Muscle of back (tissue), 13 donors: ENCODE results near the gene TSPEAR. TPM values are rescaled to one million over a fixed set of nuclear protein-coding genes. Genes with fewer than 3 reads are reported as not detected.

Experiments
- DNase-seq, 3 donors: peaks; one replicate each; pipeline versions ENCODE4 v3.0.0 to v3.0.0-alpha.2; 2013
- long read RNA-seq, 9 donors: transcript quantifications; one replicate each; lab custom pipeline, GENCODE V29; 2026
- polyA plus RNA-seq, 10 donors: library from polyadenylated mRNA; unstranded; fragments of 120-200 nt; gene quantifications; one replicate each; pipeline ENCODE4 v1.2.1, GENCODE V29; 2013; ENCODE audit not compliant: insufficient read length in 10 of 10

Gene TSPEAR
- 1 to 10 TPM in 2 of 10 donors, under 1 TPM in 7, not detected in 1; 0.10 to 3.2 (median 0.22) TPM for polyA plus RNA-seq
- long read RNA-seq, donor 1 = 0 reads
- long read RNA-seq, donor 2 = 0 reads
- long read RNA-seq, donor 3 = 0 reads
- long read RNA-seq, donor 4 = 0 reads
- long read RNA-seq, donor 5 = 0 reads
- long read RNA-seq, donor 6 = 0 reads
- long read RNA-seq, donor 7 = 0 reads
- long read RNA-seq, donor 8 = 0 reads
- long read RNA-seq, donor 9 = 0 reads

DNA sequence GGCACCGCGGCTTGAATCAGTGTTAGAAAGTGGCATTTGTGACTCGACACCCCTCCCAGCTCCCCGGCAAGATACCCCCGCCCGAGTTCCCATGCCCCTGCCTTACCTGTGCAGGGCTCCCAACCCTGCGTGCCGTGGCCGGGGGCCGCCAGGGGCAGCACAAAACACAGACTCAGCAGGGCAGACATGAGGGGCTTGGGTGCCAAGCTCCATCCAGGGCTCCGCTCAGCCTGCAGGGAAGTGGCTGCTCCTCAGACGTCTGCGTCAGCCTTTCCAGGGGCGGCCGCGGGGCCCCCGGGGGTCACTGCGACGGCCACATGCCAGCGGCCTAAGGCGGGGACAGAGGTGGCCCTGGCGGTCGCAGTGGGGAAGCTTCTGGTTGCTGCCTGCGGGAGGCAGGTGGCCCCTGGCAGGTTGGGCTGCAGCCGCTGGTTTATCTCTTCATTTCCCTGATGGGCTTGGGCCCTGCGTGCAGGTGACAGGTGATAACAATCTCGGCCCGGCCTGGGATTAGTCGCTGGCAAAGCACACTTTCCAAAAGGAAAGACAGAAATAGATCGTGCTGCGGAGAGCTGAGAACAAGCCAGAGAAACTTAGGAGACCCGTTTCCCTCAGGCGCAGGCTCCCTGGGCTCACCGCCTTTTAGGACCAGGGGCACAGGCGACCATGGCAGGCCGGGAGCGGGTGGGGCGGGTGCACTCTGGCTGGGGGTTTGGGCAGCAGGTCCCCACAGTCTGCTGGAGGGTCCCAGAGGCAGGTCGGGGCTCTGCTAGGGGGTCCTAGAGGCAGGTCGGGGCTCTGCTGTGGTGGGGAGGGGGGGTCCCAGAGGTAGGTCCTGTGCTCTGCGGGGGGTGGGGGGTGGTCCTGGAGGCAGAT is at the start of gene TSPEAR:
Gene TSPEAR, minus strand, starts transcription at position 246 of the 876 bp plus-strand sequence. Its CDS starts 58 bp downstream, at position 188.
- DNase-seq = no peak

DNA sequence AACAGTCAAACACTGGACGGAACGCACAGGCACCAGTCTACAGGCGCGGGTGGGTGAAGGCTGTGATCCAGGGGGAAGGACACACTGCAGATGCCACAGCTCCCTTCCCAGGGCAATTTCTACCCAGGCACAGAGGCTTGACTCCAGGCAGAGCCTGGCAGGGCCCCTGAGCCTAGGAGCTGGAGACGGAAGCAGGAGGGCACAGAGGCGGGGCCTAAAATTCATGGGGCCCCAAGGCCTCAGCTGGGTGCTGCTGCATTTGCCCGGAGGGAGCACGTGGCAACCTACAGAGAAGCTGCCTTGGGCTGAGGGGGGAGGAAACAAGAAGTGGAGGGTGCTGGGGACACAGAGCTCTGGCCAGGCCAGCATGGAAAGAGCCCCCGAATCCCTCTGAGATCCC is 49.0 kb upstream of the TSPEAR start:
- DNase-seq = no peak

DNA sequence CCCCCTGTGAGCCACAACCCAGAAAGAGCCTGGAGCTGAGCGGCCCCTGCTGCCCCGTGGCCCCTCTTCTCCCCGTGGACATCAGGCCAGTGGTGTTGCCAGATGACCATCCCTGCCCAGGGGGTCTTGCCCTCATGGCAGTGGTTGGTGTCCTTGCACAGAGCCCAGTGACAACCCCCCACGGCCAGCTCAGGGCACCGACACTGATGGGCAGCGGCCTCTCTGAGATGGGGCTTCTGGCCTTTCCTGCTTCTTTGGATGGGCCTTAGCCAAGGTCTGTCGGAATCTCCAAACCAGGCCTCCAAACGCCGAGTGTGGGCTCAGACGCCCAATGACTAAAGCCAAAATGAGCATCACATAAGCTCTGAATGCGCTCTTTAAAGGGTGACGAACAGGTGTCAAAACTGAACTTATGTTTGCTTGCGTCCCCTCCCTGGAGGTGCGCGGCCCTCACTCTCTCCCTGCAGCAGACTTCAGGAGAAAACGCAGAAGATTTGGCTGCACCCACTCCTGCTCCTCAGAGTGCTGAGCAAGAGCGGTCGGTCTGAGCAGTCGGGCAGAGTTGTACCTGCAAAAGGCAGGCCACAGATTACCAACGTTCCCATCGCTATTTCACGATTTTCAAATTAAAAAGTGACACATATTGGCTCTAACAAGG is 48.4 kb upstream of the TSPEAR start:
- no peak for DNase-seq

DNA sequence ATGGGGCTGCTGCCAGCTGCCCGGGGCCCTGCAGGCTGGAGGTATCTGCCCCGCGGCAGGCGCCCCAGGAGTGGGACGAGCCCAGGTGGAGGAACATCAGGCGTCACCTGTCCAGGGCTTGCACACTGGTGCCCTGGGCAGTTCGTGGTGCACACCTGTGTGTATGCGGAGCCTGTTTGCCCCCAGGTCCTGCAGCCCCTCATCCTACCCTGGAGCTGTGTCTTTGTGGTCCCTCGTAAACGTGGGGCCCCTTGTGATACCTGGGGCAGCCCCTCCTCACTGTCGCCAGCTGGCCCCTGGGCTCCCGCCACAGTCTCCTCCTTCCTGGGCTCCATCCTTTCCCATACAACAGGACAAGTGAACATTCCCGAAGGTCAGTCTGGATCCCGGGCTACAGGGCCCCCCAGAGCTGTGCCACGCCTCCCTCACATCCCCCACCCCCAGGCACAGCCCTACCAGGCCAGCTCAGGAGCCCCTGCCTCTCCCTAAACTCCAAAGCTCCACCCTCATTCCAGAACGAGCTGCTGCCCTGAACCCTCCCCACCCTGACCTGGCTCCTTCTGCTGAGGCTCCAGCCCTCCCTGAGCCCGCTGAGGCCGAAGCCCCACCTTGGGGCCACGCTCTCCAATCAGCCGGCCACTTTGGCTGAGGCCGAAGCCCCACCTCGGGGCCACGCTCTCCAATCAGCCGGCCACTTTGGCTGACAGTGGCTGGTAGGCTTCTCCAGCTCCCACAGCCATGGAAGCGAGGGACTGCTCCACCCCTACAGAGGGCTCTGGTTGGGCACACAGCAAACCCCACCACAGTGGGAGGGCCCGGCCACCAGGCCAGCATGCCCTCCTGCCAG is 47.6 kb upstream of the TSPEAR start:
- DNase-seq = no peak

DNA sequence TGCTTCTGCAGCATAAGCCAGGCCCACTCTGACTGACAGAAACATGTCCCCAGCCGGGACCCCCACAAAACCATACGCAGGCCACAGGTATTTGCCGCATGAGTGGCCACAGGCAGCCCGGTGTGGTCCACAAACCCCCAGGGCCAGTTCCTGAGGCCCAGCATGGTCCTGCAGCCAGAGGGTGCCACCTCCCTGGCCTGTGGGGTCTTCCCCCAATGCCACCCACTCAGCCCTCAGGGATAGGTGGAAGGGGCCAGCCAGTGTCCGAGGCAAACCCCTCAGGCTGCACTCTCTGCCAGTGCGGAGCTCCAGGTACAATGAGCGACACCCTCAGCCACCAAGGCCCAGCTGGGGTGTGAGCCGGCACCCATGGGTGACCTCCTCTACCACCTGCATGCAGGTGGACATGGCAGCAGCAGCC is 46.8 kb upstream of the TSPEAR start:
- no peak for DNase-seq

DNA sequence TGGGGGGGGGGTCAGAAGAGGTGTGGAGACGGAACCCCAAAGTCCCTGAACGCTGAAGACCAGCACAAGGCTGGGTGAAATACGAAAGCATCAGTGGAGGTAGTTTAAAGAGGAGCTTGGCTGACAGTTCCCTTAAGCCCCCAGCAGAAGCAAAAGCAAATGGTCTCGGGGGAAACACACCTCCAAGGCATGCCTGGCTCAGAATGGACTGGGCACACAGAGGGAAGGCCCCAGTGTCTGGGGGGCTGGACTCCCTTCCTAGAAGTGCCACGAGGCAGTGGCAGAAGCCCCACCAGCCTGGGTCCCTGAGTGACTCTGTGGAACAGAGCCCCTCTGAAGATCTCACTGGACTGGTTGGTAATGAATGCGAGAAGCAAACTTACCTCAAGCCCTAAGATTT is 46.4 kb upstream of the TSPEAR start:
- DNase-seq = no peak

DNA sequence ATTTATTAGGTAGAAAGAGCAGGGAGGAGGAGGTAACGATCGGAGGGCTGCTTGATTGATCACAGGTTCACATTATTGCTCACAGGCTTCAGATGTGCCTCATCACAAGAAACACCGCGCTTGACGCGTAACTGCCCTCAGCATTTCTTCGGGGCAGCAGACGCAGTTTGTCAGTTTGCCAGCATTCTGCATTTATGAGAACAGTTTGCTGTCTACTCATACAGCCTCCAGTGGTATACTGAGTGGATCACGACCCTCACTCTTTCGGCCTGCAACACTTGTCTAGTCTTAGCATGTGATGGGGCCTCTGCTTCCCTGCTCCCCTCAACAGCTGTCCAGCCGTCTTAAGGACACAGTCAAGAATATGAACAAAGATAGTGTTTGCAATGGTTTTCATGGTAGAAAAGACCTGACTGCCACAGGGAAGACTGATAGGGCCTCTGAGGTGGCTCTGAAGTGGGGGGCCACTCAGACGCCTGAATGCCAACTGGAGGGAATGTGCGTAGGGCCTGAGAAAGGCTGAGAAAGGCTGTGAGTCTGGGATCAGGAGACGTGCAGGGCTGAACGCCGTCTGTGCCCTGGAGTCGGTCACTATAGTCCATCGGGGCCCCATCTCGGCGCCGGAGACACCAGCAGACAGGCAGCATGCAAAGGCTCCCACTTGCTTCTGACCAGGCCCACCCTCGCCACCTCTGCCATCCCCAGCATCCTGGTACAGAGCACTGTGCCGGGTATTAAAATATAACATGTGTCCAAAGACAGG is 45.2 kb upstream of the TSPEAR start:
- no peak for DNase-seq

DNA sequence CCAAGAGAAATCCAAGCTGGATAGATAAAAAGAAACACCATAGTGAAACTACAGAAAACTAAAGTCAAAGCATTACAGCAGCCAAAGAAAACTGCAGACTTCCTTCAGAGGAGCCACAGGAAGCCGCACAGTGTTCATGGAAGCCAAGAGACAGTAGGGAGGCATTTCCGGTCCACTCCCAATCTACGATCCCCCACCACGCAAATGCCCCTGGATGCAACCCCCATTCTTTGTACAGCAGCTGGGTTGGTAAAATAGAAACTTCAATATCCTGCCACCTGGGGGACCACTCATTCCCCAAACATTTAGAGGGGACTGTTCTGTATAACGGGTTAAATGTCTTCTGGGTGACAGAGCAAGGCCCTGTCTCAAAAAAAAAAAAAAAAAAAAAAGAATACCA is 43.9 kb upstream of the TSPEAR start:
- DNase-seq = no peak

DNA sequence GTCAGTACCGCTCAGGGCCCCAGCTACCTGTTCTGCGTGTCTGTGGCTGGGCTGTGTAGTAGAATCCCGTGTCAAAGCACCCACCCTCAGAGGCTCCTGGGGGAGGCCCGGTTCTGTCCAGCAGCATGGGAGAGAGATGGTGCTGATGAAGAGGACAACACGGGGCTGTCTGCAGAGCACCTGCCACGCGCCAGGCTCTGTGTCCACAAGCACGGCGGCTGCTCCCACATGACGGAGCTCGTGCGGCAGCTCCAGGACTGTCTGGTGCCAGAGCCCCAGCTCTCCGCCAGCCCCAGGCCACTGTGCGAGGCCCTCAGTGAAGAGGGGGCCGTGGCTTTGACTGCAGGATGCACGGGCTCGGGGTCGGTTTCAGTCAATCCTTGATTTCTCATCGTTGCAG is 42.0 kb upstream of the TSPEAR start:
- DNase-seq = no peak

DNA sequence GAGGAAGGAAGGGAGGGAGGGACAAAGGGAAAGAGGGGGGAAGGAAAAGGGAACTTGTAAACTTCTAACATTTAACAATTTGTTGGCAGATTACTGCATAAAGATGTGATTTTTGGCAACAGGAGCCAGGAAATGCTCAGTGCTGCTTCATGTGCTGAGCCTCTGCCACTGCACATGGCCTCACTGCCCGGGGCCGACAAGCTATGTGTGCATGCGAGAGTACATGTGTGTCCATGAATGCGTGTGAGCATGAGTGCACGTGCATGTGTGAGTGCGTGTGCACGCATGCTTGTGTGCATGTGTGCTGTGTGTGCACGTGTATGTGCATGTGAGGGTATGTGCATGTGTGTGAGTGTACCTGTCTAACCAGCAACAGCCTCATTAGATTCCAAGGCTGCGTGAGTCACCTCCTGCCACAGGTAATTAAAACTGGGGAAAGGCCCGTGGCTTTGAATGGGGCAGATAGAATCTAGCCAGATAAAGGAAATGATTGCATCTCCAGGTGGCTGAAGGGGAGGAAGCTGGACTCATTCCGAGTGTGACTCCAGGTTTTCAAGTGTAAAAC is 41.4 kb upstream of the TSPEAR start:
- DNase-seq = peak in 1 of 3 donors; percentile 65

DNA sequence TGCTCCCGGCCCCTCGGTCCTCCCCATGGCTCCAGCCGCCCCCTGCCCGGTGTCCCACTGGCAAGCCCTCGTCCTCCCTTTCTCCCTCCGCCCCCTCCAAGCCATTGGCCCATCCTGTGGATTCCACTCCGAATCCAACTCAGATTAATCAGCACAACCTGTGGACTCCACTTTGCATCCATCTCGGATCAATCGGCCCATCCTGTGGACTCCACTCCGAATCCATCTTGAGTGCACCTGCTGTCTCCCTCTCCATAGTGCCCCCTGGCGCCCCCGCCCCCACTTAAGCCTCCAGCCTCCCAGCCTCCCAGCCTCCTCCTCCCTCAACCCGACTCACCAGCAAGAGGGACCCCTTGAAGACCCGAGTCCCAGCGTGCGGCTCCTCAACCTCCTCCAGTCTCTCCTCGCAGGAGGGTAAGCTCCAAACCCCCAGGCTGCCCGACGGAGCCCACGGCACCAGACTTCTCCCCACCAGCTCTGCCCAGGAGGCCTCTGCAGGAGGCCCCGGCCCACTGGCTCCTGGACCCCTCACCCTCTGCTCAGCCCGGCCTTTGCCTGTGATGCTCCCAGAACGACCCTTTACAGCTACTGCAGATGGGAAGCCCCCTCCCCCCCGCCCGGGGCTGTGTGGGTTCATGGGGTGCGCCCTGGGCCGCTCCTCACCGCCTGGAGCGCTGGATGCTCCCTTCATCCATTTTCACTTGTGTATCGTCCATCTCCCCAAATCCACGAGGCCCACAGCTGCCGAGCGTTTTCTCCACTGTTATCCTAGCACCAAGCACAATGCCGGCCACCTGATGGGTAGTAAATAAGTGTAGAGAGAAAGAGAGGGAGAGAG is 40.6 kb upstream of the TSPEAR start:
- no peak for DNase-seq

DNA sequence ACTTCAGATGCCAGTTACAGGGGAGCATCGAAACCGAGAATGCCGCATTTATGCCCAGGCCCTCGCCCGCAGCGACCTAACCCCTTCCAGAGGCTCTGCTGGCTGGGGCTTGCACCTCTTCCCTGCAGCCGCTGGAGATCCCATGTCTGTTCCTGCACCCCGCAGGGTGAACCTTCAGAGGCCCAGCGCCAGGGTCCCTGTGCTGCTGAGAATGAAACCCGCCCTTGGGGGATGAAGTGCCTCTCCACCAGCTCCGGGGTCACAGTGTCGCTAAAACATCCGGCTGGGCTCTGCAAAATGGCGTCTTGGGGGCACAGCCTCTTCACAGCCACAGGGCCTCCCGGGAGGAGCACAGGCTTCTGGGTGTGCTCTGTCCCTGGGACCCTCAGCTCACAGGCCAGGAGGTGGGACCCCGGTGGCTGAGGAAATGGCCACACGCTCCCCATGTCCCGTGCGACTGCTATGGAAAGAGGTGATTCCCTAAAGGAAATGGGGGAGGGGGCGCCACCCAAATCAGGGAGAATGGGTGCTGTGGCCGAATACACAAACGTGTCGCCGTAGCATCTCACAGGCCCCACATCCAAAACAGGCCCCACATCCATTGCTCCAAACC is 39.9 kb upstream of the TSPEAR start:
- DNase-seq = no peak

DNA sequence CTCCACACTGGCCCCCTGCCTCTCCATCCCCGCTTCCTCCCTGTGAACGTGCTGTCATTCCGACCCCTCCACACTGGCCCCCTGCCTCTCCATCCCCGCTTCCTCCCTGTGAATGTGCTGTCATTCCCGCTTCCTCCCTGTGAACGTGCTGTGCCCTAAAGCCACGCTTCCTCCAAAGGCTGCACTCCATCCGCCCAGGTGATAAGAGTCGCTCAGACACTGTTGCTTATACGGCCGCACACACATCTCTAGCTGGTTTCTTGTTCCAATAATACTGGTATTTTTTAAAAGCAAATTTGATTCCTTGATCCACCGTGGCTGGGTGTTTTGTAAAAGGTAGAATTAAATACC is 39.3 kb upstream of the TSPEAR start:
- DNase-seq = no peak

DNA sequence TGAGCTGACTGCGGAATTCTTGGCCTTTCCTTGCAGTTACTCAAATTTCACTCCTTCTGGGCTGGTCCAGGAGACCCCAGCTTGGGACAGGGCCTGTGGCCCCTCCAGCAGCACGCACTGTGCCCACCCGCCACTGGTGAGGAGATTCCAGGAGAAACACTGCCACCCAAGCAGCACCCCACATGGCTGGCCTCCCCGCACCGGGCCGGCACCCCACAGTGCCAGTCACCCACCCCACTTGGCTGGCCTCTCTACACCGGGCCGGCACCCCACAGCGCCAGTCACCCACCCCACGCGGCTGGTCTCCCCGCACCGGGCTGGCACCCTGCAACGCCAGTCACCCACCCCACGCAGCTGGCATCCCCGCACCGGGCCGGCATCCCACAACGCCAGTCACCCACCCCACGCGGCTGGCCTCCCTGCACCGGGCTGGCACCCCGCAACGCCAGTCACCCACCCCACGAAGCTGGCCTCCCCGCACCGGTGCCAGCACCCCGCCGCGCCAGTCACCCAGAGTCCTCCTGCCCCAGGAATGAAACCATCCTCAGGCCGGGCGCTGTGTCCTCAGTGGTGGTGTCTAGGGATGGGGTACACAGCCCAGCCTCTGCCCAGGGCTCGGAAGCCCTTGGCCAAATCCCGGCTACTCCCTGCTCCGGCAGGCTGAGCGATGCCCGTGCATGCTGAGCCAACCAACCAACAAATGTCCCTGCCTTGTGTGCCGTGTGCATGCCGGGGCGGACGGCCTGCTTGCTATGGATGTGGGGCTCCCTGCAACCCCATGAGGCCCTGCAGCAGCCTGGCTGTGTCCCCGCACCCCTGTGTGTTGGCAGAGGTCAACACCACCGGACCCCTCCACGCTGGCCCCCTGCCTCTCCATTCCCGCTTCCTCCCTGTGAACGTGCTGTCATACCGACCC is 38.6 kb upstream of the TSPEAR start:
- DNase-seq = no peak

DNA sequence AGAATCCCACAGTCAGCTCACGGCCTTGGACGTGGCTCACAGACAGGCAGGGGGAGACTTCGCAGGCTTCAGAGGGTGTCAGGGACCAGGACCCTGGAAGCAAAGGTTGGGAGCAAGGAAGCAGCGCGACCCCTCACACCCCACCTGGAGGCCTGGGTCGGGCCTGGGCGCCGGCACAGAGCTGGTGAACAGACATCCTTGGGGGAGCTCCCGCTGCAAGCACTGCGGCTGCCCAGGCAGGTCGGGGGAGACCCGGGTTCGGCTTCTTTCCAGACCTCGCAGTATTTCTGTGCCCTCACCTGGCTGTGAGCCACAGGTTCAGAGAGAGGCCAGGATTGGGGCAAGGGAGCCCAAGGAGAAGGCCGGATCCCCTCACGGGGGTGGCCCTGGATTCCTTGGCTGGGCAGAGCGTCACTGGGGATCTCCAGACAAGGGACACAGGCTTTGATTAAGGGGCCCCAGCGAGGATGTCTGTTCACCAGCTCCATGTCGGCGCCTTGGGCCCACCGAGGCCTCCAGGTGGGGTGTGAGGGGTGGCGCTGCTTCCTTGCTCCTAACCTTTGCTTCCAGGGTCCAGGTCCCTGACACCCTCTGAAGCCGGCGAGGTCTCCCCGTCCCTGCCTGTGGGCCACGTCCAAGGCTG is 37.9 kb upstream of the TSPEAR start:
- no peak for DNase-seq

DNA sequence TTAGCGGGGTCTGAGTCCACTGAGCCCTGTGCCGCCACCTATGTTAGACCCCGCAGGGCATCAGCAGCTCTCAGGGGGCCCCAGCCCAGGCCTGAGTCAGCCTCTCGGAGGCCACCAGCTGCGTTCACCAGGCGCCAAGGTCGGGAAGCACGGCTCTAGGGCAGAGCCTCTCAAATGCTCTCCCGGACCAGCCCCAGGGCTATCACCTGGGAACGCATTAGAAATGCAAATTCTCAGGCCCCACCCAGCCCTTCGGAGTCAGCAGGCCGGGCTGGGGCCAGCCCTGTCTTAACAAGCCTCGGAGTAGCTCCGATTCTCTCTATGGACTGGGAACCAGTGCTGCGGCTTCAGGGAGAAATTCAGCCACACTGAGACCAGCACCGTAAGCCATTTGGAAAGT is 37.2 kb upstream of the TSPEAR start:
- DNase-seq = no peak

DNA sequence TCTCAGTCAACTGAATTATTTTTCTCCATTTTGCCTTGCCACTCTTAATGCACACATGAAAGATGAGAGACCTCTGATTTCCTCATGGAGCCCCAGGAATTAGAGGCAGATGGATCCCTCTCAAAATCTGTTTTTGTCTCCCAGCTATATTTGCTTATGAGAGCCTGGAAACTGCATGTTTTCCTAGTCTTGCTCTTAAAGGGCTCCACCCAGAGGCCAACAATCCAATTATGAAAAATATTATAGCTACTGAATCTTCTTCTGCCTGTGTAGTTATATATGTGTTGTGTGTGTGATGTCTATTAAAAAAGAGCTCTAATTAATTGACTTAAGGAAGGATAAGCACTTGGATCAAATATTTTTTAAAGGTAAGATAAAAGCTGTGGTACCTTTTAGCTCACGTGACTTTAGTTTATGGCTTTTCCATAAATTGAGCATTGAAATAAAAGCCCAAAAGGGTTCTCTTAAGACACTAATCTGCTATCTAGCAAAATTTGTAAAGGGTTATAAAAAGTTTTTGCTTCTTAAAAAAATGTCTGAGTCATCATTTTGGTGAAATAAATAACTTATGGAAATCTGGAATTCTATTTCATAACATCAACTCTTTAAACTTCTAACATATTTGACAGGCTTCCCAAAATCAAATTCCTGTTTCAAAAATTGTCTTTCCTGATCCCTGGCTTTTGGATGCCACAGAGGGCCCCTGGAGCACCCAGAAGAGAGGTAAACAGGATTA is 31.2 kb upstream of the TSPEAR start:
- DNase-seq = no peak
